Amygdala (tissue), 56 donors: ENCODE measurements around the gene CSTPP1.
A peak's percentile ranks its signal among the peaks of the same experiment; 100 is the strongest.
"Not testable (repeated sequence)": the region's sequence is repeated elsewhere in the genome, so short reads cannot be mapped to it uniquely, and the experiment has no call there.

Experiments used
- DNase-seq, 56 donors: peaks; one replicate each; lab custom pipeline; 2025; lab: John Stamatoyannopoulos, UW

The CSTPP1 gene

DNA sequence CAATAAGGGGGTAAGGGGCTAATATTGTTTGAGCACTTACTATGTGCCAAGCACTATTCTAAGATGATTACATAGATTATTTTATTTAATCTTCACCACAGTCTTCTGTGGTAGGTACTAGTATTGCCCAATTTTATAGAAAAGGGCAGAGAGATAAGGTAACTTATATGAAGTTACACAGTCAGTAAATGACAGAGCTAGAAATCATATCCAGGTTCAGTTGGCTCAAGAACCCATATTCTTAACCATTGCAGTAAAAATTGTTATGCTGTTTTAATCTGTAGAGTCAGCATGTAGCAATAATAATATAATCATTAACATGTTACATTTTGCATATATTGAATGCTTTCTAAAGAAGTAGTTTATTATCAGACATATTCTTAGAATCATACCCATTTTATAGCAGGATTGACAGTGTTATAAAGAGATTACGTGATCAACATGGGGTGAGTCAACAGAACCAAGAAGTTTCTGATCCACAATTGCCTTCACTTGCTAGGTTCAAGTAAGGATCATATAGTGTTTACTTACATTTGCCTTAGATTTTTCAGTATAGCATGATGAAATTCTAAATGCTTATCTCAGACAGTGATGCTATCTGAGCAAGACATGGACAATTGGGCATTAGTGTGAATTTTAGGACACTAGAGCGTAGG is 46.4 kb downstream of the CSTPP1 start:
- no peak for DNase-seq

DNA sequence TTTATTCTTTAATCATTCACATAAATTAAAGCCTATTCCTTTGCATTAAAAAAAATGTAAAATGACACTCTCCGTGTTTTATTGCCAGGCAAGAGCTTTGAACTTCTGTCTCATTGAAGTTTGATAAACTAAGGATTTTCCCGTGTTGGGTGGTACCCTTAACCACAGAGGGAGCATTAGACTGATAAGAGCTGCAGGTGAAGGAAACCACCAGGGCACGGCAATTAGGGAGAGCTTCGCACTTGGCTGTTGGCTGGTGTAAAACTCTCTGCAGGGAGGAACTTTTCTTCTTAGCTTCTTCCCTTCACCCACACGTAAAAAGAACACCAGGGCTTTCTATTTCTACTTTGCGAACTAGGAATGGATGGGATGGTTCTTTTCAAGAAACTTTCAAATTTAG is 47.0 kb downstream of the CSTPP1 start:
- no peak for DNase-seq

DNA sequence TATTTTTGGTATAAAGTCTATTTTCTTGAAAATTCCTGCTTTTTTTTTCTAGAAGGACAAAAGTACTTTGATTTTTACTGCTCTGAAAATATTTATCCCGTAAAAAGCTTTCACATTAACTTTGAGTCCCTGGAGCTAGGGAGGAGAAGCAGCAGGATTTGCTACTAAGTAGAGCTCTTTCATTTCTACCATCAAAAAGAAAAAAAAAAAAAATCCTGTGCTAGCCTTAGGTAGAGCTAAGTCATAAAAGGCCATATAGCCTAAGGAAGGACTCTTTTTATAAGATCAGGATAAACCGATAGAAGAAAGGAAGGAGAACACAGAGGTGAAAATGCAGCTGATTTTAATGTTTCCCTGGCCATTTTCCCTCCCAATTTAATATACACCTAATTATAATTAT is 48.0 kb downstream of the CSTPP1 start:
- no peak for DNase-seq

DNA sequence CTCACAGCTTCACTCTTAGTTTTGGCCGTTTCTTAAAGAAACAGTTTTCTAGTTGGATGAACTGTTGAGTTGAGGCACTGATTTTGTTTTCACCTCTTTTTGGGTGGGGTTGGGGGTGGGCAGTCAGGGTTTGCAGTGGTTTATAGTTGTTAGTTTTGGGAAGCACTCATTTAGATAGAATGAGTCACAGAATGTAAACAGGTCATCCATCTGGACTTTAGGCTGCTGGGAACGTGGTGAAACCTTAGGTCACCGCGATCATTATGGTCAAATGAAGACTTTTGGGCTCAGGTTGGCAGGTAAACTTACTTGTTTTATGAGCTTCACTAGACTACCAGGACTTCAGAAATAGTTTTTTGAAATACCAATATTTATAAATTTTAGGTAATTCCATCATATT is 48.4 kb downstream of the CSTPP1 start:
- no peak for DNase-seq

DNA sequence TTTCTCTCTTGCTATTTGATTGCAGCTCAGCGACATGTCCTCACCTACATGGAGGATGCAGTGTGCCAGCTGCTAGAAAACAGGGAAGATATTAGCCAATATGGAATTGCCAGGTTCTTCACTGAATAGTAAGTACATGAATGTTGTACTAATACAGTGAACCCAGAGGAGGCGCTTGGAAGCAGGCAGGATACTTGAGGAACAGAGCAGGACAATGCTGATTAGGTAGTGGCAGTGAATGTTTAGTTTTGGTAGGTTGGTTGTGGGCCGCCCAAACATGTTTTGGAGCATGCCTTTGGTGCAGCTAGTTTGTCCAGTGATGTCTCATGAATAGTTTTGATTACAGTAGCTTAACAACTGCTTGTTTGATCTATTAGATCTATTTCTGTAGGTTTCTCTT is 50.6 kb downstream of the CSTPP1 start:
- no peak for DNase-seq

DNA sequence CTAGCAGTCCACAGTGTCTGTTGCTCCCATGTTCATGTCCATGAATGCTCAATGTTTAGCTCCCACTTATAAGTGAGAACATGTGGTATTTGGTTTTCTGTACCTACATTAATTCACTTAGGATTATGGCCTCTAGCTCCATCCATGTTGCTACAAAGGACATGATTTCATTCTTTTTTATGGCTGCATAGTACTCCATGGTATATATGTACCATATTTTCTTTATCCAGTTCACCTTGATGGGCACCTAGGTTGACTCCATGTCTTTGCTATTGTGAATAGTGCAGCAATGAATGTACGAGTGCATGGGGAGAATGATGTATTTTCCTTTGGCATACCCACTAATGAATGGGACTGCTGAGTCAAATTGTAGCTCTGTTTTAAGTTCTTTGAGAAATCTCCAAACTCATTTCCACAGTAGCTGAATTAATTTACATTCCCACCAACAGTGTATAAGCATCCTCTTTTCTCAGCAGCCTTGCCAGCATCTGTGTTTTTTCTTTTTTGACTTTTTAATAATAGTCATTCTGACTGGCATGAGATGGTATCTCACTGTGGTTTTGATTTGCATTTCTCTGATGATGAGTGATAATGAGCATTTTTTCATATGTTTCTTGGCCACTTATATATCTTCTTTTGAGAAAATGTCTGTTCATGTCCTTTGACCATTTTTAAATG is 53.4 kb downstream of the CSTPP1 start:
- not testable (repeated sequence) for DNase-seq

DNA sequence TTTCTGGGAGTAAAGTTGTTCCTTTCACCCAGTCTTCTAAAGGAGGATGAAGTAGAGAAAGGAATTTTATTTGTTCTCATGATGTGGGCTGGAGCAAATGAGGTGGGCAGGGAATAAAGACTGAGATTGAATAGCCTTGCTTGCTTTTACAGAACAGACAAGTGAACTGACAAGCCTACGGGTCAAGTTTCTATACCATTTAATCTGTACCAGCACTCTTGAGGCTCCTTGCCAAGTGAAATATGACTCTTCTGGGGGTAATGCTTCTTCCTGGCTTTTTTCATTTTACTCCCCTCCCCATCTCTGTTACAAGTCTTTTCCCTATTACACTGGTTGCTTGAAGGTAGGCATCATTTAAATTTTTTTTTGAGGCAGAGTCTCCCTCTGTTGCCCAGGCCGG is 54.8 kb downstream of the CSTPP1 start:
- no peak for DNase-seq

DNA sequence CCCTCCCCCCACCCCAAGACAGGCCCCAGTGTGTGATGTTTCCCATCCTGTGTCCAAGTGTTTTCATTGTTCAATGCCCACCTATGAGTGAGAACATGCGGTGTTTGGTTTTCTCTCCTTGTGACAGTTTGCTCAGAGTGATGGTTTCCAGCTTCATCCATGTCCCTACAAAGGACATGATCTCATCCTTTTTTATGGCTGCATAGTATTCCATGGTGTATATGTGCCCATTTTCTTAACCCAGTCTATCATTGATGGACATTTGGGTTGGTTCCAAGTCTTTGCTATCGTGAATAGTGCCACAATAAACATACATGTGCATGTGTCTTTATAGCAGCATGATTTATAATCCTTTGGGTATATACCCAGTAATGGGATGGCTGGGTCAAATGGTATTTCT is 55.8 kb downstream of the CSTPP1 start:
- not testable (repeated sequence) for DNase-seq

DNA sequence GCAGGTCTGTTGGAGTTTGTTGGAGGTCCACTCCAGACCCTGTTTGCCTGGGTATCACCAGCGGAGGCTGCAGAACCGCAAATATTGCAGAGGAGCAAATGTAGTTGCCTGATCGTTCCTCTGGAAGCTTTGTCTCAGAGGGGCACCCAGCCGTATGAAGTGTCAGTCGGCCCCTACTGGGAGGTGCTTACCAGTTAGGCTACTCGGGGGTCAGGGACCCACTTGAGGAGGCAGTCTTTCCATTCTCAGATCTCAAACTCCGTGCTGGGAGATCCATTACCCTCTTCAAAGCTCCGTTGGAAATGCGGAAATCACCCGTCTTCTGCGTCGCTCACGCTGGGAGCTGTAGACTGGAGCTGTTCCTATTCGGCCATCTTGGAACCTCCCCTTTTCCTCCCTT is 61.2 kb downstream of the CSTPP1 start:
- DNase-seq, result not testable (repeated sequence)

DNA sequence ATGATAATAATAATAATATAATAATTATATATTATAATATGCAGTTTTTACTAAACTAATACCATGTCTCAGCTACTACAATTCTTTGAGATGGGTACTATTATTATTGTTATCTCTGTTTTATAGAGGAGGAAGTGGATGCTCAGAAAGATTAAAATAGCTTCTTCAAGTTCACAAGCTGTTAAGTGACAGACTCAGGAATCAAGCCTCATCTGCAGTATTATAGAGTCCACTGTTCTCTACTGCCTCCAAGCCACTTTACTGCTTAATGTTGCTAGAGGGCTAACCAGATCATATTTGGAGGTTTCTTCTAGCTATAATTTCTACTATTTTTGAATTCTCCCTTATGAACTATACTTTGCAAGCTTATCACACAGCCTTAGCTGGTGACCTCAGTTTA is 62.7 kb downstream of the CSTPP1 start:
- DNase-seq, result no peak

DNA sequence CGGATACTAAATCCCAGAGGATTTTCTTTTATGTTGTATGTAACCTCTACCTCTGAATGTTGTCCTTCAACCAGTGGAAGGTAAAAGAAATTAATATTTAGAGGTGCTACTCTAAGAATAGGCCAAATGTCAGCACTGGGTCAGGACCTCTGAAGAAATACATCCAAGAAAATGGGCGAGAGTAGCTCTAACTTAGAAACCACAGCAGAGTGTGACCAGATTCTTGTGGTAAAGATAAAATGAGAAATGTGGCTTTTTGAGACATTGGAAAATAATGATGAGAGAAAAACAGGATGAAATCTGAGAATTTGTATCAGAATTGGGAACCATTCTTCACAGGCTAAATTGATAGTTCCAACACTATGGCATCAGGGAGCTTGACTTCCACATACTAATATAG is 63.5 kb downstream of the CSTPP1 start:
- no peak for DNase-seq

DNA sequence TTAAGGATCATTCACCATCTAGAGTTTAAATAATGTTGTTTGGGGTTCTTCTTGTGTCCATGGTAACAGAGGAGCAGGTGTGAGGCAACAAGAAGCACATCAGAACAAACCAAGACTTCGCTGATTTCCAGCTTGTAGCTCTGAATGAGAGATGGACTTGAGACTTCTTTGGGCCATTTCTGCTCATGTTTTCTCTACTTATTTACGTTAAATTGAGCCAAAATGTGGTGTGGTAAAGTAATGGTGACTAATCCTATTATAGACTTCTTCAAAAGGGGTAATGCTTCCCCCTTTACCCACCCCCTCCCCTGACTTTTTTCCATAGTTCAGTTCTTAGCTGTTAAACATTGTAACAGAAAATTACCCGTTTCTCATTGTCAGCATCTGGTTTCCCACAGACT is 65.2 kb downstream of the CSTPP1 start:
- no peak for DNase-seq

DNA sequence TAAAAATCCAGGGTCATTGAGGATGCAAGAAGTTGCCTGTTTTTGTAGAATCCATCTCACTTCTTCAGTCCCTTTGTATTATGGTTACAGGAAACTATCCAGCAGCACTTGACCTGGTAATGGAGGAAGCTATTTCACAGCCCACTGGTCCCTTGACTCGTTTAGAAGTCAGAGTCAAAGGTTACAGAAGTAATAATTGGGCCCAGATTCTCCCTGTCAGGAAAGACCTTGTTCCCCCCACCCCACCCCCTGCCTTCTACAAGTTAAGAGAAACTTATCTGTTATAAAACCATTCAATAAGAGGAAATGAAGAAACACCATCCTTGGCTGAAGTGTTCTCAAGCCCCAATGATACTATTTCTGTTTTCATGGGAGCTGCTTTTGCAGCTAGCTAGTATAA is 65.8 kb downstream of the CSTPP1 start:
- no peak for DNase-seq

DNA sequence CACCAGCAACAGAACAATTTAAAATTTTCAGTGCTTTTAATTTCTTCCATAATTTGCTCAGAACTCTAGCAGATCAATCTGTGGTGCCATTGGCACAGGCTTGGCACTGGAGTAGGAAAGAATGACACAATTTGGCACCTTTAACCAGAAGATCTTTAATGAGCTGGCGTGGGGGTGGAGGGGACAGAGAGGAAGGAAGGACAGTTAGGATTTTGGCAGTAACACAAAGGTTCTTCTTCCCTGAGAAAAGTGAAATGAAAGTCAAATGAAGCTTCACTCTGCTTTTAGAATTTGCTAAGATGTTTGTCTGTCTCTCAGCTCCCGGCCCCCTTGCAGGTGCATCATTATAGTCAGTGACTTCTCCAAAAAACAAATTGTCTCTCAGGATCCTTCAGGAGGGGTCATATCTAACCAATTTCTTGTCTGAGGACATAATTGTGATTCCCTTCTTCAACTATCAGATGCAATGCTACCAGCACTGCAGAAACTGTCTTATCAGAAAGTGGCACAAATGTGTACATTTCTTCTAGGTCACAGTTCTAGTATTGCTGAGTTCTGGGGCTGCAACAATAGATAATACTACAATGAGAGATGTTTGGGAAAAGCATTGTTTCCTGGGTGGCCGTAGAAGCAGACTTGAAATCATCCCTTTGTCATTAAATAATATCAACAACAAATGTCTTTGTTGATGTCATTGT is 66.8 kb downstream of the CSTPP1 start:
- DNase-seq, result peak in 6 of 56 donors; percentile 4 to 22 (median 12)

DNA sequence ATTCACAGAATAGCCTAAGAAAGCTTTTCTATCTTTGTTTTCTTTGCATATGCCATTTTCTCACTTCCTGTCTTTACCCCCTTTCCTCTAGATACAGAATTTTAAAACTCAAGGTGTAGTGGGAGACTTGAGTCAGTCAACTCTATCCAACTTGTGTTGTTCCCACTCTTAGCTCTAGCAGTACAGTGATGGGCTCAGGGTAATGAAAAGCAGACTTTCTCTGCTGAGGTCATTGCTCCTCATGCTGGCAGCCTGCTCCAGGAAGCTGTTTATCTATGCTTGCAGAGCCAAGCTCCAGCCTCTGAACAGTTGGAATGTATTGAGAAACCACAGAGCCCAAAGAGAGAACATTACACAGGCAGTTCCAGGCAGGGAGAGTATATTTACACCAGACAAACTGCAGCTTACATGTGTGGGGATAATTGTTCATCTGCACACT is 68.1 kb downstream of the CSTPP1 start:
- DNase-seq, result peak in 44 of 56 donors; percentile 2 to 78 (median 34)

DNA sequence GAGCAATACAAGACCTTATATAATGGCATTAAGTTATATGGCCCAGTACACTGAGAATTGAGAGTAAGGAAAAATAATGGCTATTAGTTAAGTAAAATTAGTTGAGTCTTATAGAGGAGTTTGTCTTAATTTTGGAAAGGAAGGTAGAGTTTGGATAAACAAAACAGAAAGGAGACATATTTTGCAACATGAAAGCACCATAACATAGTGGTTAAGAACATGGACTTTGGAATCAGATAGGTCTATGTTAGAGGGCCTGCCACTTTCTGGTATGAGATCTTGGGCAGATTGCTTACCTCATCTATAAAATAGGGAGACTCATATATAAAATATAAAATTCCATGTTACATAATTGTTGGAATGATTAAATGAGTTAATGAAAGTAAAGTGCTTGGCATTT is 68.9 kb downstream of the CSTPP1 start:
- DNase-seq, result no peak

DNA sequence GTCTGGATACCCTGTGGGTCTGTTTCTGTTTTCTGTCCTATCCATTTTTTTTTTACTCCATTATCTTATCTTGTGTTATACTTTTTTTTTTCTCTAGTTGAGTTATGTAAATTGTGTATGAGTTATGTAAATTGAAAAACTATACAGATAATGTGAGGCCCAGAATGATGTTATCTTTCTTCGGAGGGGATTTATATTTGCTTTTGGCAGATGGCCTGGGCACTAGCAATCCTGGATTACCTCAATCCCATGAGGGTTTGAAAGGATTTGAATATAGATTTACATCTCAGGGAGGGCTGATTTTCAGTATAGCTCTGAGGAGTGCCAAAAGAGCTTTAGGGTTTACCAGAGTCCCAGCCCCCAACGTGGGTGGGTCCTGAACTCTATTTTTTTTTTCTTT is 71.0 kb downstream of the CSTPP1 start:
- DNase-seq, result no peak

DNA sequence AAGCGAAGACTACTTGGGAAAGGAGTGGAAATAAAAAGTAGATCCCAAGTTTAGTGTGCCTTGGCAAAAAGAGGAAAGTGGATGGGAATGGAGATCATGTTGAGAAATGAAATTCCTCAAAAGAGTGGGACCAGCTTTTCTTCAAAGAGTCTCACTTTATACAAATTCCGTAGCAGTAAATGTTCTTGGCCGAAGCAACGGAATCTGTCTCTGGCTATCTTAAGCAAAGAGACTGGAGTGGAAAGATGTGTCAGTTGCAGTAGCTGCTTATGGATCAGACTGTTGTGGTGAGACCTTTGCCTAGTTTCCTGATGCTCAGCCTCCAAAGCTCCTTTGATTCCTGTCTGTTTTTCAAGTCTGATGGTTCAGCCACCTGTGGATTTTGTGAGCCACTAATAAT is 73.6 kb downstream of the CSTPP1 start:
- DNase-seq, result no peak

DNA sequence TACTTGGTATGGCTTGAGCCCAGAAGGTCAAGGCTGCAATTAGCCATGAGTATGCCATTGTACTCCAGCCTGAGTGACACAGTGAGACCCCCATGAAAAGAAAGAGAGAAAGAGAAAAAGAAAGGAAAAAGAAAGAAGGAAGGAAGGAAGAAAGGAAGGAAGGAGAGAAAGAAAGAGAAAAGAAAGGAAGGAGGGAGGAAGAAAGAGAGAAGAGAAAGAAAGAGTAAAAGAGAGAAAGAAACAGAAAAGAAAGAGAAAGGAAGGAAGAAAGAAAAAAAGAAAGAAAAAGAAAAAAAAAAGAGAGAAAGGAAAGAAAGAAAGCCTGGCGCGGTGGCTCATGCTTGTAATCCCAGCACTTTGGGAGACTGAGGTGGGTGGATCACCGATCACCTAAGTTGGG is 77.5 kb downstream of the CSTPP1 start:
- DNase-seq, result no peak

DNA sequence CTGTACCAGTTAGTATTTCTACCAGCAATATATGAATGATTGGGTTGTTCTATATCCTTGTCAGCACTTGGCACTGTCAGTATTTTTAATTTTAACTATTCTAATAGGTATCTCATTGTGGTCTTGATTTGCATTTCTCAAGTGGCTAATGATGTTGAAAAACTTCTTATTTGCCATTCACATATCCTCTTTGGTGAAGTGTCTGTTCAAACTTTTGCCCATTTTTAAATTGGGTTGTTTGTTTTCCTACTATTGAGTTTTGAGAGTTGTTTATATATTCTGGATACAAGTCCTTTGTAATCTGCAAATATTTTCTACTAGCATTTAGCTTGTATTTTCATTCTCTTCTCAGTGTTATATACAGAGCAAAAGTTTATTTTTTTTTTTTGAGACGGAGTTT is 82.1 kb downstream of the CSTPP1 start:
- no peak for DNase-seq

DNA sequence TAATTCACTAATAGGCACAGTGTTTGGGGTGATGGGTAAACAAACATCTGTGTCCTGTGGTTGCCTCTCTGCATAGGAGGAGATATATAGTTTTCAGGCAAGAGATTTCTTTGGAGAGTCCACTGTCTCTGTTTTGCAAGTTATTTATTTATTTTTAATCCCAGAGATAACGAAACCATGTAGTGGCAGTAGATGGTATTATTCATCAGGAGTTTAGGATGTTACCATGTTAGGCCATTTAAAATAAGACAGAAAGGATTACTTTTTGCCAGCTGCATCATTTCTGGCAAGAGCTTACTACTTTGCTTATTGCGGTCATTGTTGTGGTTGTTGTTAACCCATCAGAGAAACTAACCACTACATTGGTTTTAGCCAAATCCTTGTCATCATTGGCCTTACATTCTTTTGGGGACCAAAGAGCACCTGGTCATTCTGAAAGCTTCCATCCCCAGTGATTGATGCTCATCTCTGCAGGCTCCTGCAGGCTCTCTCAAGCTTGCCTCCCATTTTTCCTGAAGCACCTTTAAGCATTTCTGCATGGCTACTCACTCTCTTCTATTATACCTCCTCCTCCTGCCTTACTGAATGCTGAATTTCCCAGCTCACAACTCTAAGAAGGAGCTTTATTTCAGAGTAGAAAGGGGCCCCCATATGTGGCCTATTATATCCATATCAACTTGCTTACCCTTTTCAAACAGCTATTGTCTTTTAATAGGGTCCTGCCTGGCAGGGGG is 84.4 kb downstream of the CSTPP1 start:
- no peak for DNase-seq
